Vagina (tissue), 2 donors: ENCODE measurements around the gene NRP2. TPM values are rescaled to one million over a fixed set of nuclear protein-coding genes. Genes with fewer than 3 reads are reported as not detected.
A peak's percentile ranks its signal among the peaks of the same experiment; 100 is the strongest.

ENCODE experiments used
- DNase-seq, 2 donors: peaks; one replicate each; pipeline ENCODE4 v3.0.0-alpha.2; 2017; ENCODE audit errors: extremely low spot score in 2 of 2
- H3K27ac ChIP-seq: fragments of 200-600 bp; sonication (generic); one replicate; pipeline ENCODE4 v1.5.1; 2019
- H3K27me3 ChIP-seq: fragments of 200-600 bp; sonication (generic); one replicate; pipeline ENCODE4 v1.5.1; 2019
- H3K36me3 ChIP-seq, 2 donors: fragments of 200-600 bp; sonication (generic); one replicate each; pipeline ENCODE4 v1.5.1; 2017 to 2019
- H3K4me1 ChIP-seq: fragments of 200-600 bp; sonication (generic); one replicate; pipeline ENCODE4 v1.5.1; 2019
- H3K4me3 ChIP-seq, 2 donors: fragments of 200-600 bp; sonication (generic); 1 replicate in 1 of 2; 2 replicates in 1 of 2; pipeline ENCODE4 v1.5.1; 2016 to 2019
- H3K9me3 ChIP-seq: fragments of 200-600 bp; sonication (generic); one replicate; pipeline ENCODE4 v1.5.1; 2019
- POLR2A ChIP-seq, 2 donors: fragments of 450-650 bp; IDR thresholded peaks; one replicate each; pipeline ENCODE4 v1.6.1; 2017; ENCODE audit warnings: antibody characterized with exemption in 2 of 2, mild to moderate bottlenecking in 2 of 2, moderate library complexity in 2 of 2
- POLR2AphosphoS5 ChIP-seq, 2 donors: sonication (generic); formaldehyde crosslinking; IDR thresholded peaks; one replicate each; pipeline ENCODE4 v1.9.0; 2017; ENCODE audit warnings: antibody characterized with exemption in 2 of 2, mild to moderate bottlenecking in 2 of 2, low read depth in 1 of 2; ENCODE audit not compliant: insufficient read depth in 1 of 2
- intact Hi-C: fragments of 100-400 bp; cut with DNase I; formaldehyde crosslinking; loops from one replicate; pipeline ENCODE4 v1.15.1; 2023
- total RNA-seq: library from RNA; depleted of rRNA; stranded (reverse); fragments of >200 nt; gene quantifications from one replicate; pipeline ENCODE4 v1.2.3, GENCODE V29; 2016
- TF ChIP-seq, protein P1 (sequence below), 3 experiments: fragments of 450-650 bp in 2 of 3; fragments of 200-600 bp in 1 of 3; sonication (generic) in 1 of 3; IDR thresholded peaks; one replicate each; pipeline ENCODE4 v1.5.1; 2017 to 2019; ENCODE audit warnings: antibody characterized with exemption in 3 of 3, mild to moderate bottlenecking in 2 of 3, moderate library complexity in 2 of 3

The NRP2 gene
- total RNA-seq, 1 donor from 2014 or later = 65.6 TPM

DNA sequence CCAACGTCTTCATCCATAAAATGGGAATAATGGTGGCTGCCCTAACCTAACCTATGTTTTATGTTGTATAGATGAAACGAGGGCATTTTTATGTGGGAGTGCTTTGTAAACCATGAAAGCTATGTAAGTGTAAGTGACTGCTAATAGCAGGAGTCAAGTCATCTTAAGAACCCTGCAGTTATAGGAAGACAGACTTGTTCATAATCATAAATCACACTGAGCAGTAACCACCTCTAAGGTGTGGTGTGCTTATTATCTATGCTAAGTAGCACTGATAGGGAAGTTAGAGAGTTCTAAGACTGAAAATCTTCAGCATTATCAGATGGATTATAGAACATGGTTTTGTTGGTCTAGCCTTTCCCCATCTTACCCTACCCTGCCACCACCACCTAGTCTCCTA lies 24.2 kb upstream of the NRP2 start:
- no peak overlapping the region for H3K4me3 ChIP-seq
- DNase-seq = no peak
- no peaks in the 10 kb centered on the region for H3K36me3 ChIP-seq
- intact Hi-C loops = no loop called here
- no peak overlapping the region for H3K27ac ChIP-seq
- TF ChIP-seq POLR2A (IDR thresholded peaks at IDR 0.05) = no peak
- no peak for TF ChIP-seq POLR2AphosphoS5 (IDR thresholded peaks at IDR 0.05; ENCODE audit: insufficient read depth in 1 of 2, low read depth in 1 of 2)
- TF ChIP-seq, protein P1, sequence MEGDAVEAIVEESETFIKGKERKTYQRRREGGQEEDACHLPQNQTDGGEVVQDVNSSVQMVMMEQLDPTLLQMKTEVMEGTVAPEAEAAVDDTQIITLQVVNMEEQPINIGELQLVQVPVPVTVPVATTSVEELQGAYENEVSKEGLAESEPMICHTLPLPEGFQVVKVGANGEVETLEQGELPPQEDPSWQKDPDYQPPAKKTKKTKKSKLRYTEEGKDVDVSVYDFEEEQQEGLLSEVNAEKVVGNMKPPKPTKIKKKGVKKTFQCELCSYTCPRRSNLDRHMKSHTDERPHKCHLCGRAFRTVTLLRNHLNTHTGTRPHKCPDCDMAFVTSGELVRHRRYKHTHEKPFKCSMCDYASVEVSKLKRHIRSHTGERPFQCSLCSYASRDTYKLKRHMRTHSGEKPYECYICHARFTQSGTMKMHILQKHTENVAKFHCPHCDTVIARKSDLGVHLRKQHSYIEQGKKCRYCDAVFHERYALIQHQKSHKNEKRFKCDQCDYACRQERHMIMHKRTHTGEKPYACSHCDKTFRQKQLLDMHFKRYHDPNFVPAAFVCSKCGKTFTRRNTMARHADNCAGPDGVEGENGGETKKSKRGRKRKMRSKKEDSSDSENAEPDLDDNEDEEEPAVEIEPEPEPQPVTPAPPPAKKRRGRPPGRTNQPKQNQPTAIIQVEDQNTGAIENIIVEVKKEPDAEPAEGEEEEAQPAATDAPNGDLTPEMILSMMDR (IDR thresholded peaks at IDR 0.05) = no peak
- peaks cover 15% of the 10 kb centered on the region for H3K4me1 ChIP-seq
- no peaks in the 10 kb centered on the region for H3K27me3 ChIP-seq
- no peaks in the 10 kb centered on the region for H3K9me3 ChIP-seq

DNA sequence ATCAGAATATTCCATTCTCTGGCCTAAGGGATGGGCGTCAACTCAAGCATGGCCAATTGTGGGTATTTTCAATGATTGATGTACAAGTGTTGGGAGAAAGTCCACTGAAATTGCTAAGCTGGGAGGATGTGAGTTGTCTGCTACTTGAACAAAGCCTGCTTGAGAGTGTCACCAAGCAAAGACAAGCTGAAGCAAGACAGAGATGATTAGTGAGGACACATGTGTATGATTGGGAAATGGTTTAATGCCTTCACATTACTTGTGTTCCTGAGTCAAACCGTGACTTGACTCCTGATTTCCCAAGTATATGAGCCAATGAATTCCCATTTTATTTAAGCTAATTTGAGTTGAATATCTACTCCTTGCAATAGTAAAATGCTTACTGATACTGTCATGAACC lies 23.7 kb upstream of the NRP2 start:
- intact Hi-C loops = no loop called here
- Histone ChIP-seq H3K9me3 (no peaks in the 10 kb centered on the region), H3K27ac (no peak overlapping the region), H3K27me3 (no peaks in the 10 kb centered on the region), H3K36me3 (no peaks in the 10 kb centered on the region), H3K4me1 (peaks cover 15% of the 10 kb centered on the region), H3K4me3 (no peak overlapping the region)
- DNase-seq = peak in 1 of 2 donors; percentile 40
- TF ChIP-seq, protein P1 (IDR thresholded peaks at IDR 0.05) = no peak
- TF ChIP-seq POLR2AphosphoS5 (IDR thresholded peaks at IDR 0.05; ENCODE audit: insufficient read depth in 1 of 2, low read depth in 1 of 2) (no peak), POLR2A (IDR thresholded peaks at IDR 0.05) (no peak)

DNA sequence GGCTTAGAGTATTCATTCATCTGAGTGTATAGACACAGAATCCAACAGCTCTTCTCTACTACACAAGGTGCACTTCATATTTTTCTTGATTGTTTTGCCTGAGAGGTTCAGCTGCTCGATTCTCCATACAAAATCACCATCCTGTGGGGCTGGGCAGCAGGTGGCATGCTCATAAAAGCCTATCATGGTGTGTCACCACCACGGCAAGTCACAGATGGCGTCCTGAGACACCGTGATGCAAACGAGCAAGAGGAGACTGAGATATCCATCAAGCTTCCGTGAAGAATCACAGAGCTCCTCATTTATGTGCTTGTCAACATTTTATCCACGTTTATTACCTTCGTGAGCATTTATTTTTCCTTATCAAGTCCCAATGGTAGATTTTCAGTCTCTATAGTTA lies 22.4 kb upstream of the NRP2 start:
- intact Hi-C loops = no loop called here
- TF ChIP-seq POLR2A (IDR thresholded peaks at IDR 0.05) (no peak), POLR2AphosphoS5 (IDR thresholded peaks at IDR 0.05; ENCODE audit: insufficient read depth in 1 of 2, low read depth in 1 of 2) (no peak)
- TF ChIP-seq, protein P1 (IDR thresholded peaks at IDR 0.05) = no peak

DNA sequence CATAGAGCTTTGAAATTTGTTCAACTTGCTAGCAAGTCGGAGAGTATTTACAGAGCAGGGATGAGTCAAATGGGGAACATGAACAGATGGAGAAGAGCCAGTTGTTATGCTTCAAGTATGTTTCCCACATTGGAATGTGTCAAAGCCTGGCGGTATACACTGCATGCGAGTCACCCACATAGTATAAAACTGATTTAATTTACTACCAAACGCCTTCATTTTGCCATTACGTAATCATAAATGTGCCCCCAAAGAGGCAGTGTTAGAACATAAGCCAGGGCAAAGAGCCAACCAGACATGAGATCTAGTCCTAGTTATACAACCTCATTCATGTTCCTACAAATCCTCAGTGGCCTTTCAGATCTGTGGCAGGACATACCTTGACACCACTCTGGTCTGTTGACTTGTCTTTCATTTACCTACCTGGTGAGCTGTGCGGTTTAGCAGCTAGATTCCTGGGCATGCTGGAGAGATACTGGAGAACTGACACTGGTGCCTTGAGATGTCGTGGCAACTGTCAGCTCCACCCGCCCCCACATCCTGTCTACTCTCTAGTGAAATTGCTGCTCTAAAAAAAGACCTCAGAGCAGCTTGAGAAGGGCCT lies 21.7 kb upstream of the NRP2 start:
- H3K9me3 ChIP-seq = no peaks in the 10 kb centered on the region
- no peaks in the 10 kb centered on the region for H3K36me3 ChIP-seq
- intact Hi-C loops = no loop called here
- peaks cover 15% of the 10 kb centered on the region for H3K4me1 ChIP-seq
- H3K27ac ChIP-seq = no peak overlapping the region
- peak in 1 of 2 donors; percentile 83 for DNase-seq
- no peaks in the 10 kb centered on the region for H3K27me3 ChIP-seq
- TF ChIP-seq, protein P1 (IDR thresholded peaks at IDR 0.05) = no peak
- no peak for TF ChIP-seq POLR2A (IDR thresholded peaks at IDR 0.05)
- TF ChIP-seq POLR2AphosphoS5 (IDR thresholded peaks at IDR 0.05; ENCODE audit: insufficient read depth in 1 of 2, low read depth in 1 of 2) = peak in 1 of 2 donors; percentile 31
- no peak overlapping the region for H3K4me3 ChIP-seq

More for the DNA sequence above, 22.4 kb upstream of the NRP2 start:
- no peak overlapping the region for H3K4me3 ChIP-seq
- DNase-seq = peak in 1 of 2 donors; percentile 62
- H3K27me3 ChIP-seq = no peaks in the 10 kb centered on the region
- no peak overlapping the region for H3K27ac ChIP-seq
- H3K9me3 ChIP-seq = no peaks in the 10 kb centered on the region
- no peaks in the 10 kb centered on the region for H3K36me3 ChIP-seq
- H3K4me1 ChIP-seq = peaks cover 15% of the 10 kb centered on the region

DNA sequence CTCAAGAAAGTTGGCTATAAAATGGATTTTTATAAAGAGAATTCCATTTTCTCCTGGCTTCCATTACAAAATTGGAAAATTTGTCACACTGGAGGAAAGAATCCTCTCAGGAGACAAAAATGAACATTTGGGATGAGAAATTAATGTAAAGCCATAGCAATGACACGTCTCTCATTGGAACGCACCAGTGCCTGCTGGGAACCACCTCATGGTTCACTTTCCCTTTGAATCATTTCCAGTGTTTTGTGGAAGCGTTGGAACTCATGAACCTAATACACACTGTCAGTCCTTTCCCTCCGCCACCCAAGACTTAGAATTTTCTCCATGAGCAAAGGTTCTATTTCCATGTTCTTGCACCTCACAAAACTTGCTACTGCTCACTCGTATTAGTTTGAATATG lies 21.0 kb upstream of the NRP2 start:
- DNase-seq = no peak
- Histone ChIP-seq H3K4me3 (no peak overlapping the region), H3K4me1 (peaks cover 15% of the 10 kb centered on the region), H3K27ac (no peak overlapping the region), H3K27me3 (no peaks in the 10 kb centered on the region), H3K36me3 (no peaks in the 10 kb centered on the region), H3K9me3 (no peaks in the 10 kb centered on the region)
- TF ChIP-seq POLR2AphosphoS5 (IDR thresholded peaks at IDR 0.05; ENCODE audit: insufficient read depth in 1 of 2, low read depth in 1 of 2) (no peak), POLR2A (IDR thresholded peaks at IDR 0.05) (no peak)
- TF ChIP-seq, protein P1 (IDR thresholded peaks at IDR 0.05) = no peak
- intact Hi-C loops = no loop called here
